CD14-positive monocyte (primary cell): ENCODE measurements around the gene BIRC3. TPM values are rescaled to one million over a fixed set of nuclear protein-coding genes. Genes with fewer than 3 reads are reported as not detected.

Experiments used
- DNase-seq, 3 donors: peaks; one replicate each; pipeline ENCODE4 v3.0.0-alpha.2; 2011 to 2022
- H2AFZ ChIP-seq: 2 replicates; pipeline ENCODE4 v1.6.0; 2012; ENCODE audit warnings: mild to moderate bottlenecking, low read depth, low read length, inconsistent platforms; ENCODE audit not compliant: insufficient read depth, poor library complexity, severe bottlenecking
- H3K27ac ChIP-seq, 2 donors: 1 replicate in 1 of 2; 2 replicates in 1 of 2; pipeline ENCODE4 v1.5.1; 2012 to 2013; ENCODE audit warnings: low read length in 2 of 2, control low read depth in 1 of 2, inconsistent platforms in 1 of 2, low read depth in 1 of 2, mild to moderate bottlenecking in 1 of 2
- H3K27me3 ChIP-seq, 2 donors: one replicate each; pipeline versions ENCODE4 v1.6.0 to v1.6.1; 2011 to 2013; ENCODE audit warnings: low read length in 2 of 2; ENCODE audit not compliant: control insufficient read depth in 2 of 2, insufficient read depth in 2 of 2
- H3K36me3 ChIP-seq, 2 donors: replicated peaks in 1 of 2; 1 replicate in 1 of 2; 2 replicates in 1 of 2; pipeline versions ENCODE4 v1.5.1 to v1.6.1; 2012 to 2013; ENCODE audit warnings: low read length in 2 of 2, control low read depth in 1 of 2, inconsistent platforms in 1 of 2, mild to moderate bottlenecking in 1 of 2; ENCODE audit not compliant: insufficient read depth in 2 of 2, control insufficient read depth in 1 of 2
- H3K4me1 ChIP-seq, 2 donors: 1 replicate in 1 of 2; 2 replicates in 1 of 2; pipeline versions ENCODE4 v1.5.1 to v1.6.1; 2012 to 2013; ENCODE audit warnings: low read length in 2 of 2, control low read depth in 1 of 2, inconsistent platforms in 1 of 2, mild to moderate bottlenecking in 1 of 2, moderate library complexity in 1 of 2; ENCODE audit not compliant: insufficient read depth in 2 of 2, control insufficient read depth in 1 of 2
- H3K4me2 ChIP-seq: replicated peaks from 2 replicates; pipeline ENCODE3; 2012; ENCODE audit warnings: low read length, moderate library complexity, mild to moderate bottlenecking; ENCODE audit not compliant: poor library complexity, severe bottlenecking; ENCODE audit errors: extremely low read depth
- H3K4me3 ChIP-seq, 3 experiments: fragments of 200-600 bp in 1 of 3; sonication (generic) in 1 of 3; replicated peaks in 1 of 3; 1 replicate in 2 of 3; 2 replicates in 1 of 3; pipeline ENCODE4 v1.5.1; 2011 to 2013; ENCODE audit warnings: low read length in 3 of 3, mild to moderate bottlenecking in 3 of 3, control low read depth in 2 of 3, low read depth in 2 of 3, inconsistent platforms in 1 of 3, moderate library complexity in 1 of 3
- H3K79me2 ChIP-seq: 2 replicates; pipeline ENCODE4 v1.6.0; 2012; ENCODE audit warnings: mild to moderate bottlenecking, control low read depth, inconsistent platforms, low read length, moderate library complexity; ENCODE audit not compliant: insufficient read depth
- H3K9ac ChIP-seq: 2 replicates; pipeline ENCODE4 v1.6.0; 2017; ENCODE audit warnings: low read length, mild to moderate bottlenecking; ENCODE audit not compliant: insufficient read depth, poor library complexity, severe bottlenecking
- H3K9me3 ChIP-seq, 2 donors: replicated peaks in 1 of 2; 1 replicate in 1 of 2; 2 replicates in 1 of 2; pipeline versions ENCODE4 v1.5.1 to v1.6.1; 2012 to 2013; ENCODE audit warnings: low read length in 2 of 2, control low read depth in 1 of 2; ENCODE audit not compliant: control insufficient read depth in 1 of 2, insufficient read depth in 1 of 2
- H4K20me1 ChIP-seq: 2 replicates; pipeline ENCODE4 v1.6.0; 2012; ENCODE audit warnings: mild to moderate bottlenecking, low read length, control low read depth, moderate library complexity; ENCODE audit not compliant: insufficient read depth
- H3K27ac Mint-ChIP-seq, 7 donors: one replicate each; pipeline ENCODE4 v1.8.0; 2020; ENCODE audit warnings: mild to moderate bottlenecking in 7 of 7, mixed read lengths in 7 of 7, moderate library complexity in 6 of 7, inconsistent platforms in 2 of 7
- H3K27me3 Mint-ChIP-seq, 3 donors: one replicate each; pipeline ENCODE4 v1.8.0; 2021 to 2022; ENCODE audit warnings: low read depth in 3 of 3, mild to moderate bottlenecking in 3 of 3, mixed read lengths in 3 of 3, moderate library complexity in 3 of 3, inconsistent platforms in 1 of 3
- H3K36me3 Mint-ChIP-seq, 2 donors: one replicate each; pipeline ENCODE4 v1.8.0; 2020; ENCODE audit warnings: mixed read lengths in 2 of 2, inconsistent platforms in 1 of 2, mild to moderate bottlenecking in 1 of 2
- H3K4me1 Mint-ChIP-seq: one replicate; pipeline ENCODE4 v1.8.0; 2020; ENCODE audit warnings: mild to moderate bottlenecking, mixed read lengths
- H3K4me3 Mint-ChIP-seq, 2 donors: one replicate each; pipeline ENCODE4 v1.8.0; 2020; ENCODE audit warnings: mild to moderate bottlenecking in 2 of 2, mixed read lengths in 2 of 2, moderate library complexity in 1 of 2
- H3K9me3 Mint-ChIP-seq, 7 donors: one replicate each; pipeline ENCODE4 v1.8.0; 2020 to 2022; ENCODE audit warnings: mixed read lengths in 7 of 7, mild to moderate bottlenecking in 6 of 7, moderate library complexity in 6 of 7, inconsistent platforms in 2 of 7
- WGBS: methylation state at CpG from one replicate; pipeline ENCODE4 v1.1.5; 2013; ENCODE audit warnings: missing lambda C conversion rate; ENCODE audit not compliant: insufficient coverage; 5-methylcytosine and 5-hydroxymethylcytosine counted together
- intact Hi-C, 2 donors: fragments of 100-400 bp; cut with micrococcal nuclease; formaldehyde crosslinking; loops; one replicate each; pipeline versions ENCODE4 v1.15.0 to v1.15.1; 2023
- polyA plus RNA-seq, 3 donors: library from polyadenylated mRNA; depleted of rRNA in 1 of 3; unstranded in 2 of 3; stranded (reverse) in 1 of 3; fragments of 300-500 nt in 2 of 3; fragments of >200 nt in 1 of 3; fragmentation: Illumina TruSeq in 2 of 3; gene quantifications; 1 replicate in 2 of 3; 2 replicates in 1 of 3; pipeline ENCODE4 v1.2.3, GENCODE V29; 2012 to 2021
- TF ChIP-seq, protein P1 (sequence below): fragments of 200-600 bp; IDR thresholded peaks from one replicate; pipeline ENCODE4 v1.8.0; 2022; ENCODE audit warnings: antibody characterized with exemption, mild to moderate bottlenecking

Gene BIRC3
- polyA plus RNA-seq, 3 donors: 3.0 to 9.8 (median 9.5) TPM

DNA sequence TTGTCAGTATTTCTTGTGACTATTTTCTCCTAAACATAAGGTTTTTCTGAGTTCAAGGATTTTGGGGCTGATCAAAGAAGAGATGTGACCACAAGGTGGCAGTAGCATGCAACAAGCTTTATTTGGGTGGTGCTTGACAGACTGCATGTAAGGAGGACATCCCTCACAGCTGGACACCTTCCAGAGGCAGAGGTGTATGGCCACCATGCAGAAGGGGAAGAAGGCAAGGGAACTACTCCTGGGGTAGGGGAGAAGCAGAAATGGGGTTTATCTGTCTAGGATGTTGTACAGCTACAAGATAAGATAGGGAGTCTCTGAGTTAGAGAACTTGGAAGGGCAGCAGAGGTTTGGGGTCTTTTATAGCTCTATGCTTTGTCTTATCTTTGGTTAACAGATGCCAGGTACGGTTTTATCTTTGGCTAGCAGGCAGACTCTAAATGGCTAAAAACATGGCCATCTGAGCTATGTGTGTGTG, 24.6 kb downstream of the BIRC3 start:
- H3K36me3 Mint-ChIP-seq: peaks cover 0 to 10% of the 10 kb centered on the region in 2 donors
- no peaks in the 10 kb centered on the region for H3K9me3 Mint-ChIP-seq
- Histone ChIP-seq H3K4me3 (no peak overlapping the region), H3K79me2 (no peaks in the 10 kb centered on the region), H3K27ac (no peak overlapping the region), H4K20me1 (no peaks in the 10 kb centered on the region), H3K4me2 (no peak overlapping the region), H2AFZ (no peak overlapping the region), H3K9me3 (no peaks in the 10 kb centered on the region), H3K4me1 (peaks cover 7 to 10% of the 10 kb centered on the region in 2 donors), H3K27me3 (no peaks in the 10 kb centered on the region), H3K36me3 (peaks cover 8 to 17% of the 10 kb centered on the region in 2 donors), H3K9ac (no peak overlapping the region)
- no peak overlapping the region for H3K4me3 Mint-ChIP-seq
- peaks cover 2 to 3% (median 3%) of the 10 kb centered on the region in 3 donors for H3K27me3 Mint-ChIP-seq
- H3K4me1 Mint-ChIP-seq: peaks cover 12% of the 10 kb centered on the region
- TF ChIP-seq, protein P1, sequence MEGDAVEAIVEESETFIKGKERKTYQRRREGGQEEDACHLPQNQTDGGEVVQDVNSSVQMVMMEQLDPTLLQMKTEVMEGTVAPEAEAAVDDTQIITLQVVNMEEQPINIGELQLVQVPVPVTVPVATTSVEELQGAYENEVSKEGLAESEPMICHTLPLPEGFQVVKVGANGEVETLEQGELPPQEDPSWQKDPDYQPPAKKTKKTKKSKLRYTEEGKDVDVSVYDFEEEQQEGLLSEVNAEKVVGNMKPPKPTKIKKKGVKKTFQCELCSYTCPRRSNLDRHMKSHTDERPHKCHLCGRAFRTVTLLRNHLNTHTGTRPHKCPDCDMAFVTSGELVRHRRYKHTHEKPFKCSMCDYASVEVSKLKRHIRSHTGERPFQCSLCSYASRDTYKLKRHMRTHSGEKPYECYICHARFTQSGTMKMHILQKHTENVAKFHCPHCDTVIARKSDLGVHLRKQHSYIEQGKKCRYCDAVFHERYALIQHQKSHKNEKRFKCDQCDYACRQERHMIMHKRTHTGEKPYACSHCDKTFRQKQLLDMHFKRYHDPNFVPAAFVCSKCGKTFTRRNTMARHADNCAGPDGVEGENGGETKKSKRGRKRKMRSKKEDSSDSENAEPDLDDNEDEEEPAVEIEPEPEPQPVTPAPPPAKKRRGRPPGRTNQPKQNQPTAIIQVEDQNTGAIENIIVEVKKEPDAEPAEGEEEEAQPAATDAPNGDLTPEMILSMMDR: peak; percentile 82
- peak overlapping the region in 3 of 7 donors; percentile 29 to 43 (median 43) for H3K27ac Mint-ChIP-seq
- intact Hi-C loops: loop anchor here (2.0 to 5.0 kb wide), 3 partner anchors 23 to 155 kb away; no protein-coding TSS in a partner anchor
- DNase-seq: peak; percentile 69 to 85 (median 84)
- WGBS: no CpG with 5 or more reads among the region's 1 CpG

DNA sequence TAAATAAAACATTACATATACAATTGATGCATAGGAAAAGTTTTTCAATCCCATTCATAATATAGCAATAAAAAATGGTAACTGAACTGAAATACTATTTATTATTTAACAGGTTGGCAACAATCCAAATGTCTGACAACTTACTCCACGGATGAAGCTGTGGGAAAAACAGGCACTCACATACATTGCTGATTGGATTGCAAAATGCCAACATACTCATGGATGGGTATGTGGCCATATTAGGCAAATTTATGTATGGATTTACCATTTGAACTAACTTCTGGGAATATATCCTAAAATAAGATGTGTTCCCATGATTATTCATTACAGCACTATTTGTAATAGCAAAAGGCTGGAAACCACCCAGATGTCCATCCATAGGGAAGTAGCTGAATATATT, 26.5 kb downstream of the BIRC3 start:
- peaks cover 10 to 18% of the 10 kb centered on the region in 2 donors for H3K4me1 ChIP-seq
- H3K27me3 Mint-ChIP-seq: peaks cover 2 to 3% (median 3%) of the 10 kb centered on the region in 3 donors
- TF ChIP-seq, protein P1: no peak
- H3K4me1 Mint-ChIP-seq: peaks cover 22% of the 10 kb centered on the region
- no peaks in the 10 kb centered on the region for H3K27me3 ChIP-seq
- H3K9ac ChIP-seq: no peak overlapping the region
- H3K36me3 ChIP-seq: no peaks in the 10 kb centered on the region
- peaks cover 0 to 1% of the 10 kb centered on the region in 2 donors for H3K36me3 Mint-ChIP-seq
- WGBS: no CpG with 5 or more reads among the region's 1 CpG
- no peak overlapping the region for H3K27ac ChIP-seq
- H3K4me3 ChIP-seq: no peak overlapping the region
- DNase-seq: no peak
- H3K9me3 Mint-ChIP-seq: no peaks in the 10 kb centered on the region
- no peaks in the 10 kb centered on the region for H3K9me3 ChIP-seq
- H3K27ac Mint-ChIP-seq: no peak overlapping the region
- intact Hi-C loops: loop anchor here (5.0 kb wide), 2 partner anchors 52 to 153 kb away; no protein-coding TSS in a partner anchor
- H3K79me2 ChIP-seq: peaks cover 14% of the 10 kb centered on the region
- H3K4me3 Mint-ChIP-seq: no peak overlapping the region
- H2AFZ ChIP-seq: no peak overlapping the region
- no peak overlapping the region for H3K4me2 ChIP-seq
- no peaks in the 10 kb centered on the region for H4K20me1 ChIP-seq
